DMS 273 (cell line): ENCODE results near the gene REP15.
"Not testable (repeated sequence)": the region's sequence is repeated elsewhere in the genome, so short reads cannot be mapped to it uniquely, and the experiment has no call there.

Experiments used
- DNase-seq: peaks from one replicate; lab custom pipeline; 2025; ENCODE audit not compliant: unreplicated experiment; lab: John Stamatoyannopoulos, UW

REP15 gene, protein sequence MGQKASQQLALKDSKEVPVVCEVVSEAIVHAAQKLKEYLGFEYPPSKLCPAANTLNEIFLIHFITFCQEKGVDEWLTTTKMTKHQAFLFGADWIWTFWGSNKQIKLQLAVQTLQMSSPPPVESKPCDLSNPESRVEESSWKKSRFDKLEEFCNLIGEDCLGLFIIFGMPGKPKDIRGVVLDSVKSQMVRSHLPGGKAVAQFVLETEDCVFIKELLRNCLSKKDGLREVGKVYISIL

GRCh38 chr12:27696293-27696652, at the start of gene REP15:
Gene REP15, plus strand, starts transcription at chr12:27696447. Its CDS starts 116 bp downstream, at chr12:27696563.
- no peak for DNase-seq

DNA sequence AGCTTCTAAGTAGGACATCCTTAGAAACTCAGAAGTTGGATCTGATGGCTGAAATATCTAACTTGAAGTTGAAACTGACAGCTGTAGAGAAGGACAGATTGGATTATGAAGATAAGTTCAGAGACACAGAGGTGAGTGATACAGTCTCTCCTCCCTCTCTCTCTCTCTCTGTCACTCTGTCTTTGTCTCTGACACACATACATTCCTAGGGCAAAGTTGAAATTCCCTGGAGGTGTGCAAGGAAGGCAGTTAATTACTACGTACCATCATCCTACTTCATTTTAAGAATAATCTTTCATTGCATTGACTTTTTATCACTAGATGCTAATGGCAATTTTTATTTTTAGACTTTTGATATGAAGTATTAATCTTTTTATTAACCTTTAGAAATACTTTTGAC, 46.2 kb upstream of the REP15 start:
- no peak for DNase-seq

GRCh38 chr12:27651201-27651600, 45.0 kb upstream of the REP15 start:
- DNase-seq: no peak

- peak; percentile 84 for DNase-seq
These were observed 44.0 kb upstream of the REP15 start for GRCh38 chr12:27652174-27652763.

DNA sequence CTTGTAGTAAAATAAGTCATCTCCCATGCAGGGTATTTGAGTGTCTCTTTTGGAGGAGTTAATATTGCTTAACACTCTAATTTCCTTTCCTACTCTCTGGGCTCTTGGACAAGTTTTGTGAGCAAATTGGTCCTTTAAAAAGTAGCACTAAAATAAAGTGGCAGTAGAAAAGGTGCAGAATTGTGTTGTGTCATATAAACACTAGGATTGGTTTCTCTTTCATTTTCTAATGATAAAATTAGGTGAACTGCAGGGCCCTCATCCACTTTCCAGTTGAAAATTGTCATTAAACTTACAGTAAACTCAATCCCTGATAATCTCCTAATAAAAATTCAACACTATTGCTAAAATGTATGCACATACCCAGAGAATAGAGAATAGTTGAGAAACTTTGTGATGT, 42.6 kb upstream of the REP15 start:
- no peak for DNase-seq

DNA sequence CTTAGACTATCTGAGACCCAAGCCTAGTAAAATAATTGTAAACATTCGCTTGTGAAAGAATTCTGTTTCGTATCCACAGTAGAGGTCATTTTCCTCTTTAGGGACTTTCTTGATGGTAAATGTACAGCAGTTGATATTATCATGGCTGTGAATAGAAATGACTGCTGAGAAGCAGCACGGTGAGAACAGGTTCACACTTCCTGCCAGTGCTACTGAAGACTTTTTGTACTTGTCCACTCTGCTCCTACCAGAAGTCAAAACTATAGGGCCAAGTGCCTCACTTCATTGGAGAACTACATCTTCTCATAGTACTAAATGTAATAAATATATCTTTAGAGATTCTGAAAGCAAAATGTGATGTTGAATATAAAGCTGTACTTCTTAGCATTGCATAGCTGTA, 40.8 kb upstream of the REP15 start:
- not testable (repeated sequence) for DNase-seq

- no peak for DNase-seq
These were observed 39.0 kb upstream of the REP15 start for GRCh38 chr12:27657296-27657695.

DNA sequence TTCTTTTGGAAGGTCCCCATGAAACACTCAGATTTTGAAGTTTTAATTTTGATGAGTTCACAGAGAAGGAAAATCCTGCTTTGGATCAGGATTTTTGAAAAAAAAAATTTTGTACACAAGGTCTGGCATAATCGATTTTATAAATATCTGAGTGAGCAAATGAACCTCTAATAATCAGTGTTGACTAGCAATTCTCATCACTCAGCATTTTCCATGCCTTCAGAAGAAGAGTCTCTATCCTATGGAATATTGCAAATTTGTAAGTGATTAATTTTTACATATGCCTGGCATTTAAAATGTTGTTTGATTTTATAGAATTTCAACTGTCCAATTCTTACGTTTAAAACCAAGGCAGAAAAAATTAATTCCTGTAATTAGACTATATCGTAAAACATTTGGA, 30.5 kb upstream of the REP15 start:
- no peak for DNase-seq

DNA sequence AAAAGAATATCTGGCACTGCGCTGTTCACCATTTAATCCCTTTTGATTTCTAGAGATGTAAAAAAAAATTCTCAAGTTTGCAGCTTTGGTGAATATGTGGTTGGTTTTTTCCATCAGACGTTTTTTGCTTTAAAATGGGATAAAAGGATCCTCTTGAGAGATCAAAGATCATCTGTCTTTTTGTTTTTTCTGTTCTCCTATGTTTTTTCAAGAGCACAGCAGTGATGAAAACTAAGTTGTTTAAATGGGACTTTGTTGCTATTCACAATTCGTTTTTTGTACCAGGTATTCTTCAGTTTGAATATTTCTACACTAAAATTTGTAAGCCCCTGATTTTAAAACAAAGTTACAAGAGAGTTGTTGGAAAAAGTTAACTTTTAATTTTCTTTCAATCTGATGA, 29.7 kb upstream of the REP15 start:
- DNase-seq: no peak

DNA sequence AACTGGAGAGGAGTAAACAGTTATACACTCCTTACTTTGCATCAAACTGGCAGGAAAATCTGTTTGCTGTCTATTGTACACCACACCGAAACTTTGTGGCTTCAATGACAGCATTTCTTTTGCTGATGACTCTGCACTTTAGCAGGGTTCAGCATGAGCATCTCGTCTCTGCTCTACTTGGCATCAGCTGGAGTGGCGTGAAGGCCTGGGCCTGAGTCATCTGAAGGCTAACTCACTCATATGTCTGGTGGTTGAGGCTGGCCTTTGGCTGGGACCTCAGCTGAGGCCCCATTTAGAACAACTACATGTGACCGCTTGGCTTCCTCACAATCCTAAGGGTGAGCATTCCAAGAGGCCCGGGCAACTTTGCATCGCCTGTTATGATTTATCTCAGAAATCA, 28.7 kb upstream of the REP15 start:
- no peak for DNase-seq

DNA sequence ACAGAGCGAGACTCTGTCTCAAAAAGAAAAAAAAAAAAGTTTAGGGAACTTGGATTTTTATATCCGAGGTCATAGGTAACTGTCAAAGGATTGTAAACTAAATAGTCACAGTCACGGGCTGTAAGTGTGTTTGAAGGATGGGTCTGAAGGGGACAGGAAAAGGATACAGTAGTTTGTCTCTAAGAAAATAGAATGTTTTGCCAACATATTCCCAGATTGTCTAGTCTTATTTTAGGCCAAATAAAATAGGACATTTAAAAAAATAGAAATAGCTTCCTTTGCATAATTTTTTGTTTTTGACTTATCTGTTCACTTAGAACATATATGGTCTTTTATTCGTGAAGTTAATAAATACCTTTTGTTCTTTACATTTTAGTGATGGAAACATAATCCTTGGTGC, 24.2 kb upstream of the REP15 start:
- DNase-seq: no peak

DNA sequence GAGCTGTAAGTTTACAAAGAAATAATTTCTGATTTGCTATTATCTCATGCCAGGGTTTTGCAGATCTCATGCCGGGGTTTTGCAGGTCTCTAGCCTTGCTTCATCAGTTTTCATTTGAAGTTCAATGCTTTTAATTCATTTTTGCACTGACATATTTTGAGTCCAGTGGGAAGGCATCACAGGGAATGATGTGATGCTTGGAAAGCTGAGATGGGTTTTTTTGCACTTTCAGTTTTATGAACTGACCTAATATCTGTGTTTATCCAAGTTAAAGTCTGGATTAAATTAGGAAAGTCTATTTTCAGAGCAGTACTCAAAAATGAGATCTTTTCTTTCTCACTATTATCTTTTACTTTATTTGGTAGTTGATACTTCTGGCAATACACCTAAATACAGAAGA, 23.6 kb upstream of the REP15 start:
- DNase-seq: no peak

DNA sequence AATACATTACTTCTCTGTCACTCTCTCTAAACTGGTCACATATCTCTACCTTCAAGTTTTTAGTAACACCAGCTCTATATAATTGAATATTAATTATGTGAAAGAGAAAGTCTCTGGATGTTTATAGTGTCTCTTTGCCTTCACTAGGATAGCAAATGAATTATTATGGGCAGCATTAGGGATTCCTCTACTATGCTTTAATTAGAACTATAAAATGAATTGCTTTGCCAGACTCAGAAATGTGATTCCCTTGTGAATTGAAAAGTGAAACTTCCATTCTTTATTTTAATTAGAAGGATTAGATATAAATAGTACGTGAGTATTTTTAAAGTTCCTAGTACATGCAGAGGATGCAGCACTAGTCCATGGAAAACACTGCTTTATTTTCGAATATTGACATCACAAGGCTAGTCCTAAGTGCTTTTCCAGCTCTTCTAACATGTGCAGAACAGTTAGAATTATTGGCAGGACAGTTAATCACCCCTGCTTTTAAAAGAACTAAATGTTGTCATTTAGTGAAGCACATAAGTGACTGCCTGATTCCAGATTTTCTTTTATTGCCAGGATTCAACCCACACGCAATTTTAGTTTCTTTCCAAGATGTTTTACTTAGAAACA, 23.0 kb upstream of the REP15 start:
- DNase-seq: no peak

- DNase-seq: no peak
These were observed 21.3 kb upstream of the REP15 start for GRCh38 chr12:27674989-27675388.

DNA sequence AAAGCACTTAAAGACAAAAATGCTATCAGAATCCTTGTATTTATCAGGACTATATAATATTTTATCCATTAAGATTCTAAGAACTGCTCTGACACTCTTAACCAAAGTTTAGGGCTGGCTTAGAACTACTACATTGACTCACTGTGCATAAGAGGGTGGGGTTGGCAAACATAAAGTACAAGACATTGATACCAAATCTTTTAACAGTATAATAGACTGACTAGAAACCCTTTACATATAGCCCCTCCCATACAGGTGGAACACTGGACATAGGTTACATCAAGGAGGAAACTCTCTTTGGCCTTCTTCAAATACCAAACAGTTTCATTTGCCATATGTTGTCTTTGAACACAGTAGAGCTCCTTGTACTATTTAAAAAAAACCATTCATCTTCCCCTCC, 15.6 kb upstream of the REP15 start:
- DNase-seq: no peak

DNA sequence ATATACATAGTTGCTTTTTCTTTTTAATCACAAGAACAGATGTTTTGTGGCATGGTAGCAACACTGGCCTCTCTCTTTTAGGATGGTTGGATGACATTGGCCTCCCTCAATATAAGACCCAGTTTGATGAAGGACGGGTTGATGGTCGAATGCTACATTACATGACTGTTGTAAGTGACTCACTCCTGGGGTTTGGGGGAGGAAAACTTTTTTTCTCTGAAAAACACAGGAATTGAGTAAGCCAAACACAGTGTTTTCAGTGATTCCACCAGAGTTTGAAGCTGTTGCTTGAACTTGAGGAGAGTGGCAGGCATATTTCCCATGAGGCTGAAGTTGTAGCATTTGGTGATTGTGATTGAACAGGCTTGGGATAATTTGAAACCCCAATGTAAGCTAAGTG, 13.7 kb upstream of the REP15 start:
- DNase-seq: no peak

- DNase-seq: no peak
These were observed 11.0 kb upstream of the REP15 start for GRCh38 chr12:27685274-27685673.

- no peak for DNase-seq
These were observed 10.1 kb upstream of the REP15 start for GRCh38 chr12:27686147-27686546.

DNA sequence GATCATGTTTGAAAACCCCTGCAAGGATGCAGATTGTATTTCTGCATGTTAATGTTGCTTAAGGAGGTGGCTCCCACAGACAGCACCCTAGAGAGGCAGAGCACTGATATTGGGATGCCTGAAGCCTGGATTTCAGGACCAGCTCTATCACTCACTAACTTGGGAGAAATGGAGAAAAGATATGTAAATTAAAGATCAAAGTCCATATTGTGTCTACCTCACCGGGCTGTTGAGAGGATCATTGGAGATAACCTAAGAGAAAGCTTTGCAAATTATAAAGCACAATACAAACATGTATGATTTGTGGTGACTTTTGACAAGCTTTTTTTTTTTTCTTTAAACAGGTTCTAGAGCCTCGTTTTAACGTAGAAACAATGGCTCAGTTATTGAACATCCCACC, 7.6 kb upstream of the REP15 start:
- DNase-seq: no peak

- no peak for DNase-seq
These were observed 6.6 kb upstream of the REP15 start for GRCh38 chr12:27689558-27690180.

- DNase-seq: no peak
These were observed 2.8 kb upstream of the REP15 start for GRCh38 chr12:27693403-27693802.

GRCh38 chr12:27695556-27696292, 523 bp upstream of the REP15 start:
- DNase-seq: no peak
